HCT116 (cell line): ENCODE measurements around the gene TCOF1. TPM values are rescaled to one million over a fixed set of nuclear protein-coding genes. Genes with fewer than 3 reads are reported as not detected.

ENCODE experiments used
- ATAC-seq: fragments of 200-7000 bp; cut with Tn5 transposase; 2 replicates; pipeline ENCODE4 v1.9.1; 2020; ENCODE audit warnings: mild to moderate bottlenecking, moderate library complexity
- BruUV-seq: library from RNA; stranded (reverse); fragments of 400-500 nt; replicated peaks from 2 replicates; lab custom pipeline; 2021; lab: Mats Ljungman, UMichigan
- CTCF ChIA-PET: fragments of 300-600 bp; sonication (Branson Sonifier 250); formaldehyde crosslinking; loops from one replicate; lab custom pipeline; 2021; ENCODE audit warnings: antibody characterized with exemption; lab: Charles Lee
- POLR2A ChIA-PET: fragments of 300-600, 350-600 bp; sonication (Branson Sonifier 250); formaldehyde crosslinking; loops from one replicate; lab custom pipeline; 2021; ENCODE audit warnings: antibody characterized with exemption; lab: Charles Lee
- RAD21 ChIA-PET, 2 experiments: fragments of 300-600 bp; sonication (Branson Sonifier 250); formaldehyde crosslinking; loops; one replicate each; lab custom pipeline; 2023; ENCODE audit warnings: low total read pairs in 2 of 2; ENCODE audit not compliant: uncharacterized antibody in 2 of 2, unreplicated experiment in 2 of 2, low non-redundant PET in 1 of 2; lab: Charles Lee
- DNase-seq: peaks from one replicate; pipeline ENCODE4 v3.0.0-alpha.2; 2010; ENCODE audit warnings: low read depth, low spot score
- H2AFZ ChIP-seq: fragments of 200-600 bp; shearing (Covaris generic), sonication (generic); 2 replicates; pipeline ENCODE4 v1.6.1; 2017; ENCODE audit warnings: low read depth, mixed run types, mixed read lengths, antibody characterized with exemption, low read length; ENCODE audit not compliant: poor library complexity, severe bottlenecking
- H3K27ac ChIP-seq: 2 replicates; pipeline ENCODE4 v1.5.1; 2012; ENCODE audit warnings: low read depth, low read length
- H3K27me3 ChIP-seq: fragments of 200-600 bp; sonication (generic); 2 replicates; pipeline ENCODE4 v1.6.1; 2016; ENCODE audit warnings: mixed run types, low read length, mixed read lengths; ENCODE audit not compliant: insufficient read depth
- H3K36me3 ChIP-seq, 2 experiments: fragments of 200-500 bp in 1 of 2; fragments of 200-600 bp in 1 of 2; sonication (Bioruptor generic) in 1 of 2; sonication (generic) in 1 of 2; 2 replicates each; pipeline versions ENCODE4 v1.5.1 to v1.6.1; 2014 to 2016; ENCODE audit warnings: low read length in 2 of 2, inconsistent platforms in 1 of 2, mixed read lengths in 1 of 2, mixed run types in 1 of 2; ENCODE audit not compliant: insufficient read depth in 2 of 2, control insufficient read depth in 1 of 2
- H3K4me1 ChIP-seq, 2 experiments: fragments of 200-600 bp in 1 of 2; sonication (generic) in 1 of 2; 2 replicates each; pipeline versions ENCODE4 v1.5.1 to v1.6.1; 2012 to 2017; ENCODE audit warnings: low read length in 2 of 2, inconsistent platforms in 1 of 2, mild to moderate bottlenecking in 1 of 2, mixed read lengths in 1 of 2, mixed run types in 1 of 2, moderate library complexity in 1 of 2; ENCODE audit not compliant: insufficient read depth in 2 of 2, control insufficient read depth in 1 of 2
- H3K4me2 ChIP-seq: fragments of 200-600 bp; sonication (generic); 2 replicates; pipeline ENCODE4 v1.6.1; 2017; ENCODE audit warnings: mixed run types, low read length, mixed read lengths
- H3K4me3 ChIP-seq, 2 experiments: fragments of 200-600 bp in 1 of 2; sonication (generic) in 1 of 2; replicated peaks in 1 of 2; 2 replicates each; pipeline ENCODE4 v1.5.1; 2011 to 2016; ENCODE audit warnings: low read length in 2 of 2, control low read depth in 1 of 2, low read depth in 1 of 2, mild to moderate bottlenecking in 1 of 2, mixed read lengths in 1 of 2, mixed run types in 1 of 2
- H3K79me2 ChIP-seq: fragments of 200-600 bp; sonication (generic); 2 replicates; pipeline ENCODE4 v1.6.1; 2017; ENCODE audit warnings: mild to moderate bottlenecking, mixed run types, low read length, moderate library complexity, mixed read lengths; ENCODE audit not compliant: insufficient read depth
- H3K9ac ChIP-seq: fragments of 200-600 bp; sonication (generic); 2 replicates; pipeline ENCODE4 v1.6.1; 2016; ENCODE audit warnings: low read length, mixed read lengths
- H3K9me2 ChIP-seq: fragments of 200-600 bp; sonication (generic), shearing (Covaris generic); 2 replicates; pipeline ENCODE4 v1.6.1; 2017; ENCODE audit warnings: mixed run types, mild to moderate bottlenecking, moderate library complexity; ENCODE audit not compliant: insufficient read depth
- H3K9me3 ChIP-seq, 2 experiments: fragments of 200-500 bp in 1 of 2; fragments of 200-600 bp in 1 of 2; sonication (Bioruptor generic) in 1 of 2; sonication (generic) in 1 of 2; 2 replicates each; pipeline ENCODE4 v1.6.1; 2014 to 2017; ENCODE audit warnings: low read length in 2 of 2, mixed read lengths in 2 of 2, inconsistent platforms in 1 of 2, low read depth in 1 of 2, mild to moderate bottlenecking in 1 of 2, mixed run types in 1 of 2, moderate library complexity in 1 of 2; ENCODE audit not compliant: control insufficient read depth in 1 of 2, insufficient read depth in 1 of 2
- H4K20me1 ChIP-seq: fragments of 200-600 bp; sonication (generic), shearing (Covaris generic); 2 replicates; pipeline ENCODE4 v1.6.1; 2017; ENCODE audit warnings: mixed run types, mild to moderate bottlenecking, moderate library complexity; ENCODE audit not compliant: insufficient read depth
- CEBPB ChIP-seq: IDR thresholded peaks from 2 replicates; pipeline ENCODE4 v1.6.1; 2012; ENCODE audit warnings: low read depth
- ELF1 ChIP-seq: IDR thresholded peaks from 2 replicates; pipeline ENCODE4 v1.6.1; 2012; ENCODE audit warnings: low read depth, borderline replicate concordance
- POLR2AphosphoS5 ChIP-seq: IDR thresholded peaks from 2 replicates; pipeline ENCODE4 v1.6.1; 2011; ENCODE audit warnings: mild to moderate bottlenecking, low read depth, low read length, moderate library complexity
- SRF ChIP-seq: IDR thresholded peaks from 2 replicates; pipeline ENCODE4 v1.6.1; 2012; ENCODE audit warnings: low read depth
- TCF7L2 ChIP-seq: IDR thresholded peaks from 2 replicates; pipeline ENCODE4 v1.7.0; 2011; ENCODE audit warnings: borderline replicate concordance, inconsistent platforms; ENCODE audit not compliant: insufficient read depth, insufficient read length; ENCODE audit errors: extremely low read depth
- ZFX ChIP-seq: fragments of 450-650 bp; IDR thresholded peaks from 2 replicates; pipeline ENCODE4 v1.6.1; 2017
- intact Hi-C: fragments of 100-400 bp; cut with micrococcal nuclease; formaldehyde crosslinking; loops from 2 replicates; pipeline ENCODE4 v1.10.0; 2022
- total RNA-seq: library from RNA; stranded (reverse); gene quantifications from one replicate; pipeline ENCODE4 v1.2.1, GENCODE V29; 2021; ENCODE audit not compliant: unreplicated experiment
- TF ChIP-seq, protein P1 (sequence below): IDR thresholded peaks from 2 replicates; pipeline ENCODE4 v1.6.1; 2012
- TF ChIP-seq, protein P2 (sequence below): IDR thresholded peaks from 2 replicates; pipeline ENCODE4 v1.6.1; 2012; ENCODE audit warnings: low read depth
- TF ChIP-seq, protein P3 (sequence below): IDR thresholded peaks from 2 replicates; pipeline ENCODE4 v1.6.1; 2011; ENCODE audit warnings: mild to moderate bottlenecking, low read length, moderate library complexity; ENCODE audit not compliant: insufficient replicate concordance; ENCODE audit errors: extremely low read depth

TCOF1 gene
- total RNA-seq, 1 experiment from 2014 or later = 94.7 TPM

DNA sequence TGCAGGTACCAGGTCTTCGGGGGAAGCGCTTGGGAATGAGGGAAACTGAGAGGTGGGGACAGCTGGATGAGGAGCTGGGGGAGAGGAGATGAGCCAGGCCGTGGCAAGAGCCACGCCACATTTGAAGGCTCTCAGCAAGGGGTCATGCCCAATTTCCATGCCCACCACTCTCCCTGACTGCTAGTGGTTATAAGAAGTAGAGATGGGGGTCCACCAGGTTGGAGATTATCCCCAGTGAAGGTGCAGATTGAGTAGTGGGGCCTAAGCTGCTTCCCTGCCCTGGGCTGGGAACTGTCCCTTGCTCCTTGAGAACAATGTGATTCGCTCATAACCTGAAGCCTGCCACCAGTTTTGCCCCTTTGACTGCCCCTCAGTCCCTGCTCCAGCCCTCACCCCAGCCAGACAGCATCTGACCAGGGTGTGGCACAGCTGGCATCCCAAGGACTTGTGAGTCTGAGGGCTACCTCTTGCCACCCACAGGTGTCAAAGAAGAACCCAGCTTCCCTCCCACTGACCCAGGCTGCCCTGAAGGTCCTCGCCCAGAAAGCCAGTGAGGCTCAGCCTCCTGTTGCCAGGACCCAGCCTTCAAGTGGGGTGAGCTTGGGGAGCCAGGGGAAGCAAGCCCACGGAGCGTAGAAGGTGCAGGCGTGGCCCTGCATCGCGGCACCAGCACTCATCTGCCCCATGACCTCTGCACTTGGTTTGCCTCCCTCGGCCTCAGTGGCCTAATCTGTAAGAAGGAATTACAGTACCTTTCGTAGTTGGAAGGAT is 33.8 kb downstream of the TCOF1 start (continued):
- TF ChIP-seq POLR2AphosphoS5 (no peak), SRF (no peak)

DNA sequence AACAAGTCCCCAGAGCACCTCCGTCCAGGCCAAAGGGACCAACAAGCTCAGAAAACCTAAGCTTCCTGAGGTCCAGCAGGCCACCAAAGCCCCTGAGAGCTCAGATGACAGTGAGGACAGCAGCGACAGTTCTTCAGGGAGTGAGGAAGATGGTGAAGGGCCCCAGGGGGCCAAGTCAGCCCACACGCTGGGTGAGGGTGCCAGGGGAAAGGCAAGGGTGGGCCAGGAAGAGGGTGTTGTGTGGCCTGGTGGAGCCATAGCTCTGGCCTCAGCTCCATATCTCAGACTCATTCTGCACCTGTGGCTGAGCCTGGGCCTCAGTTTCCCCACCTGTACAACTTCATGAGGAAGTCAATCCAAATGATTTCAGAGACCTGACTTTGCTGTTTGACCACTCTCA is 34.5 kb downstream of the TCOF1 start:
- Histone ChIP-seq H3K4me3 (no peak overlapping the region), H3K9ac (no peak overlapping the region), H3K4me1 (no peaks in the 10 kb centered on the region), H2AFZ (no peak overlapping the region), H3K27me3 (no peaks in the 10 kb centered on the region), H3K9me3 (no peaks in the 10 kb centered on the region), H3K9me2 (no peaks in the 10 kb centered on the region)
- RAD21 ChIA-PET = no interaction called here
- no TSS peak for BruUV-seq
- ATAC-seq = no peak
- intact Hi-C loops = no loop called here
- no peak for TF ChIP-seq SRF
- TF ChIP-seq ELF1 = no peak
- TF ChIP-seq, protein P1, sequence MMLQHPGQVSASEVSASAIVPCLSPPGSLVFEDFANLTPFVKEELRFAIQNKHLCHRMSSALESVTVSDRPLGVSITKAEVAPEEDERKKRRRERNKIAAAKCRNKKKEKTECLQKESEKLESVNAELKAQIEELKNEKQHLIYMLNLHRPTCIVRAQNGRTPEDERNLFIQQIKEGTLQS = no peak
- no peak for TF ChIP-seq CEBPB
- TF ChIP-seq, protein P2, sequence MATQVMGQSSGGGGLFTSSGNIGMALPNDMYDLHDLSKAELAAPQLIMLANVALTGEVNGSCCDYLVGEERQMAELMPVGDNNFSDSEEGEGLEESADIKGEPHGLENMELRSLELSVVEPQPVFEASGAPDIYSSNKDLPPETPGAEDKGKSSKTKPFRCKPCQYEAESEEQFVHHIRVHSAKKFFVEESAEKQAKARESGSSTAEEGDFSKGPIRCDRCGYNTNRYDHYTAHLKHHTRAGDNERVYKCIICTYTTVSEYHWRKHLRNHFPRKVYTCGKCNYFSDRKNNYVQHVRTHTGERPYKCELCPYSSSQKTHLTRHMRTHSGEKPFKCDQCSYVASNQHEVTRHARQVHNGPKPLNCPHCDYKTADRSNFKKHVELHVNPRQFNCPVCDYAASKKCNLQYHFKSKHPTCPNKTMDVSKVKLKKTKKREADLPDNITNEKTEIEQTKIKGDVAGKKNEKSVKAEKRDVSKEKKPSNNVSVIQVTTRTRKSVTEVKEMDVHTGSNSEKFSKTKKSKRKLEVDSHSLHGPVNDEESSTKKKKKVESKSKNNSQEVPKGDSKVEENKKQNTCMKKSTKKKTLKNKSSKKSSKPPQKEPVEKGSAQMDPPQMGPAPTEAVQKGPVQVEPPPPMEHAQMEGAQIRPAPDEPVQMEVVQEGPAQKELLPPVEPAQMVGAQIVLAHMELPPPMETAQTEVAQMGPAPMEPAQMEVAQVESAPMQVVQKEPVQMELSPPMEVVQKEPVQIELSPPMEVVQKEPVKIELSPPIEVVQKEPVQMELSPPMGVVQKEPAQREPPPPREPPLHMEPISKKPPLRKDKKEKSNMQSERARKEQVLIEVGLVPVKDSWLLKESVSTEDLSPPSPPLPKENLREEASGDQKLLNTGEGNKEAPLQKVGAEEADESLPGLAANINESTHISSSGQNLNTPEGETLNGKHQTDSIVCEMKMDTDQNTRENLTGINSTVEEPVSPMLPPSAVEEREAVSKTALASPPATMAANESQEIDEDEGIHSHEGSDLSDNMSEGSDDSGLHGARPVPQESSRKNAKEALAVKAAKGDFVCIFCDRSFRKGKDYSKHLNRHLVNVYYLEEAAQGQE = no peak
- TF ChIP-seq TCF7L2 = no peak
- no peak for TF ChIP-seq ZFX
- TF ChIP-seq, protein P3, sequence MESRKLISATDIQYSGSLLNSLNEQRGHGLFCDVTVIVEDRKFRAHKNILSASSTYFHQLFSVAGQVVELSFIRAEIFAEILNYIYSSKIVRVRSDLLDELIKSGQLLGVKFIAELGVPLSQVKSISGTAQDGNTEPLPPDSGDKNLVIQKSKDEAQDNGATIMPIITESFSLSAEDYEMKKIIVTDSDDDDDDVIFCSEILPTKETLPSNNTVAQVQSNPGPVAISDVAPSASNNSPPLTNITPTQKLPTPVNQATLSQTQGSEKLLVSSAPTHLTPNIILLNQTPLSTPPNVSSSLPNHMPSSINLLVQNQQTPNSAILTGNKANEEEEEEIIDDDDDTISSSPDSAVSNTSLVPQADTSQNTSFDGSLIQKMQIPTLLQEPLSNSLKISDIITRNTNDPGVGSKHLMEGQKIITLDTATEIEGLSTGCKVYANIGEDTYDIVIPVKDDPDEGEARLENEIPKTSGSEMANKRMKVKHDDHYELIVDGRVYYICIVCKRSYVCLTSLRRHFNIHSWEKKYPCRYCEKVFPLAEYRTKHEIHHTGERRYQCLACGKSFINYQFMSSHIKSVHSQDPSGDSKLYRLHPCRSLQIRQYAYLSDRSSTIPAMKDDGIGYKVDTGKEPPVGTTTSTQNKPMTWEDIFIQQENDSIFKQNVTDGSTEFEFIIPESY = no peak
- no peak for TF ChIP-seq POLR2AphosphoS5
- TF ChIP-seq, all 23 proteins: peak for 0
- Histone ChIP-seq H3K36me3 (peaks cover 49 to 68% of the 10 kb centered on the region in 2 experiments), H4K20me1 (no peaks in the 10 kb centered on the region), H3K79me2 (peaks cover 5% of the 10 kb centered on the region; the same call in 1 of the 2 replicates), H3K27ac (no peak overlapping the region), H3K4me2 (no peak overlapping the region)
- CTCF ChIA-PET = no interaction called here
- POLR2A ChIA-PET = no interaction called here
- DNase-seq = no peak
